CD4-positive, alpha-beta T cell treated with Interleukin-17A for 1 hour (primary cell): Measurements from ENCODE around the gene PTPRN2.
"Not testable (repeated sequence)": the region's sequence is repeated elsewhere in the genome, so short reads cannot be mapped to it uniquely, and the experiment has no call there.

ENCODE experiments used
- DNase-seq: peaks from one replicate; pipeline ENCODE4 v3.0.0-alpha.2; 2020

The PTPRN2 gene

GRCh38 chr7:158244430-158244829 lies 343.2 kb downstream of the PTPRN2 start:
- no peak for DNase-seq

- no peak for DNase-seq
Observed at GRCh38 chr7:158241919-158242318, 345.7 kb downstream of the PTPRN2 start.

GRCh38 chr7:158240801-158241200 lies 346.8 kb downstream of the PTPRN2 start:
- DNase-seq, result no peak

GRCh38 chr7:158239290-158239981 lies 348.2 kb downstream of the PTPRN2 start:
- no peak for DNase-seq

- DNase-seq, result no peak
Observed at GRCh38 chr7:158238616-158239289, 348.9 kb downstream of the PTPRN2 start.

- DNase-seq, result no peak
Observed at GRCh38 chr7:158237672-158238335, 349.8 kb downstream of the PTPRN2 start.

GRCh38 chr7:158236400-158236799 lies 351.2 kb downstream of the PTPRN2 start:
- no peak for DNase-seq

- DNase-seq, result no peak
Observed at GRCh38 chr7:158235862-158236261, 351.8 kb downstream of the PTPRN2 start.

GRCh38 chr7:158229945-158230344 lies 357.7 kb downstream of the PTPRN2 start:
- DNase-seq, result no peak

- no peak for DNase-seq
Observed at GRCh38 chr7:158228986-158229385, 358.6 kb downstream of the PTPRN2 start.

- no peak for DNase-seq
Observed at GRCh38 chr7:158228131-158228530, 359.5 kb downstream of the PTPRN2 start.

- no peak for DNase-seq
Observed at GRCh38 chr7:158227258-158227984, 360.2 kb downstream of the PTPRN2 start.

GRCh38 chr7:158216198-158216597 lies 371.4 kb downstream of the PTPRN2 start:
- no peak for DNase-seq

GRCh38 chr7:158209435-158209834 lies 378.2 kb downstream of the PTPRN2 start:
- no peak for DNase-seq

- no peak for DNase-seq
Observed at GRCh38 chr7:158206341-158206740, 381.3 kb downstream of the PTPRN2 start.

- no peak for DNase-seq
Observed at GRCh38 chr7:158204453-158204852, 383.2 kb downstream of the PTPRN2 start.

- DNase-seq, result not testable (repeated sequence)
Observed at GRCh38 chr7:158203948-158204347, 383.7 kb downstream of the PTPRN2 start.

GRCh38 chr7:158194365-158194900 lies 393.2 kb downstream of the PTPRN2 start:
- DNase-seq, result no peak

GRCh38 chr7:158193446-158193845 lies 394.2 kb downstream of the PTPRN2 start:
- no peak for DNase-seq

- DNase-seq, result no peak
Observed at GRCh38 chr7:158192956-158193355, 394.7 kb downstream of the PTPRN2 start.

GRCh38 chr7:158192184-158192835 lies 395.3 kb downstream of the PTPRN2 start:
- no peak for DNase-seq

GRCh38 chr7:158191671-158192070 lies 396.0 kb downstream of the PTPRN2 start:
- DNase-seq, result no peak

GRCh38 chr7:158190756-158191155 lies 396.9 kb downstream of the PTPRN2 start:
- no peak for DNase-seq
